ENCODE measurements around the gene TAP1.

The TAP1 gene

DNA sequence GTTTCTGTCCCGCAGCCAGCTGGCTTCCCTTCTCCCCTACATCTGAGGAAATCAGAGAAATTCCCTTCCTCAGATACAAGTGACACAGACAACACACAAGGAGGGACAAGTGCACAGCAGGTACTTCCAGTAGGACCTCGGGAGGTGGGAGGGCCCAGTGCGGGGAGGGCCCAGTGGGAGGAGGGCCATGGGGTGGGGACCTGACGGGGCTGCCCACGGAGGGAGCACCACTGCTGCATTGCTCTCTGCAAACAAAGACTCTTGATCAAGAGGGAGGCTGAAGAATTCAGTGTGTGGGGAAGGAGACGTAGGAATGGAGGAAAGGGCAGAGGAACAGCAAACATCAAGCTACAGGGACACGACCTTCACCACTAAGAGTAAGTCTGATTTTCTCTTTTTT is 24.0 kb downstream of the TAP1 start:
- Histone ChIP-seq H3K27me3 (ENCODE audit: insufficient read depth, low read length) (no peaks in the 10 kb centered on the region), H3K4me2 (ENCODE audit: low read length) (no peak overlapping the region), H3K27ac (ENCODE audit: low read depth, low read length, poor library complexity, severe bottlenecking) (no peak overlapping the region), H3K79me2 (ENCODE audit: insufficient read depth, low read length) (no peaks in the 10 kb centered on the region), H3K4me1 (ENCODE audit: insufficient read depth, low read length, severe bottlenecking) (no peaks in the 10 kb centered on the region), H3F3A (ENCODE audit: insufficient read depth, low read length) (no peaks in the 10 kb centered on the region), H3K4me3 (ENCODE audit: low read depth, low read length, poor library complexity, severe bottlenecking) (no peak overlapping the region), H3K9me3 (ENCODE audit: low read length) (no peaks in the 10 kb centered on the region), H3K9me2 (ENCODE audit: low read depth, low read length) (no peaks in the 10 kb centered on the region), H4K20me1 (ENCODE audit: insufficient read depth, low read length) (no peaks in the 10 kb centered on the region), H3K36me3 (ENCODE audit: insufficient read depth, low read length) (peaks cover 75% of the 10 kb centered on the region), H3K9ac (ENCODE audit: low read length) (no peak overlapping the region), H2AFZ (ENCODE audit: low read length) (no peak overlapping the region)
- TF ChIP-seq EZH2 (IDR thresholded peaks at IDR 0.05; ENCODE audit: borderline replicate concordance, low read length), result no peak
- TF ChIP-seq, protein P1, sequence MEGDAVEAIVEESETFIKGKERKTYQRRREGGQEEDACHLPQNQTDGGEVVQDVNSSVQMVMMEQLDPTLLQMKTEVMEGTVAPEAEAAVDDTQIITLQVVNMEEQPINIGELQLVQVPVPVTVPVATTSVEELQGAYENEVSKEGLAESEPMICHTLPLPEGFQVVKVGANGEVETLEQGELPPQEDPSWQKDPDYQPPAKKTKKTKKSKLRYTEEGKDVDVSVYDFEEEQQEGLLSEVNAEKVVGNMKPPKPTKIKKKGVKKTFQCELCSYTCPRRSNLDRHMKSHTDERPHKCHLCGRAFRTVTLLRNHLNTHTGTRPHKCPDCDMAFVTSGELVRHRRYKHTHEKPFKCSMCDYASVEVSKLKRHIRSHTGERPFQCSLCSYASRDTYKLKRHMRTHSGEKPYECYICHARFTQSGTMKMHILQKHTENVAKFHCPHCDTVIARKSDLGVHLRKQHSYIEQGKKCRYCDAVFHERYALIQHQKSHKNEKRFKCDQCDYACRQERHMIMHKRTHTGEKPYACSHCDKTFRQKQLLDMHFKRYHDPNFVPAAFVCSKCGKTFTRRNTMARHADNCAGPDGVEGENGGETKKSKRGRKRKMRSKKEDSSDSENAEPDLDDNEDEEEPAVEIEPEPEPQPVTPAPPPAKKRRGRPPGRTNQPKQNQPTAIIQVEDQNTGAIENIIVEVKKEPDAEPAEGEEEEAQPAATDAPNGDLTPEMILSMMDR (IDR thresholded peaks at IDR 0.05; ENCODE audit: low read length), result no peak

GRCh38 chr6:32827025-32827424 is 26.5 kb downstream of the TAP1 start:
- H3K36me3 ChIP-seq (ENCODE audit: insufficient read depth, low read length), result peaks cover 52% of the 10 kb centered on the region
- no peaks in the 10 kb centered on the region for H3K79me2 ChIP-seq (ENCODE audit: insufficient read depth, low read length)
- no peak overlapping the region for H3K27ac ChIP-seq (ENCODE audit: low read depth, low read length, poor library complexity, severe bottlenecking)
- H3K9ac ChIP-seq (ENCODE audit: low read length), result no peak overlapping the region
- H3K9me2 ChIP-seq (ENCODE audit: low read depth, low read length), result no peaks in the 10 kb centered on the region
- H2AFZ ChIP-seq (ENCODE audit: low read length), result no peak overlapping the region
- no peaks in the 10 kb centered on the region for H4K20me1 ChIP-seq (ENCODE audit: insufficient read depth, low read length)
- no peaks in the 10 kb centered on the region for H3K27me3 ChIP-seq (ENCODE audit: insufficient read depth, low read length)
- no peaks in the 10 kb centered on the region for H3K9me3 ChIP-seq (ENCODE audit: low read length)
- no peak overlapping the region for H3K4me3 ChIP-seq (ENCODE audit: low read depth, low read length, poor library complexity, severe bottlenecking)
- H3F3A ChIP-seq (ENCODE audit: insufficient read depth, low read length), result no peaks in the 10 kb centered on the region
- no peak for TF ChIP-seq EZH2 (IDR thresholded peaks at IDR 0.05; ENCODE audit: borderline replicate concordance, low read length)
- TF ChIP-seq, protein P1 (IDR thresholded peaks at IDR 0.05; ENCODE audit: low read length), result no peak
- no peak overlapping the region for H3K4me2 ChIP-seq (ENCODE audit: low read length)
- no peaks in the 10 kb centered on the region for H3K4me1 ChIP-seq (ENCODE audit: insufficient read depth, low read length, severe bottlenecking)

DNA sequence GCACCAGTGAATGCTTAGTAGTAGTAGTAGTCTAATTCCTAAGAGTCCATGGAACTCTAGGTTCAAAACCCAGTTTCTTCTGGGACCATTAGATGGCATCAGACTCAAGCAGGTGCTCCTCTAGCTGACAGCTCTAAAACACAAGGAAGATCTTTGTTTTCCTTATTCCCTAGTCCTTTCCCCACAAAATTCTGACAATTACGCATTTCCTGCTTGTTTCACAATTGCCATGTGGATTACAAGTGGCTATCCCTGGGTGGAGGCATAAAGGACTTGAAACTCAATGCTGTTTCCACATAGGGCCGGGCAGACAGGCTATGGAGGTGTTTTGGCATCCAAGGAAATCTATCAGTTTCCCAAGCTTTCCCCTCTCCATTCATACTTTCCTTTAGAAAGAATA is 27.5 kb downstream of the TAP1 start:
- no peak overlapping the region for H3K4me2 ChIP-seq (ENCODE audit: low read length)
- peaks cover 10% of the 10 kb centered on the region for H3K4me1 ChIP-seq (ENCODE audit: insufficient read depth, low read length, severe bottlenecking)
- TF ChIP-seq, protein P1 (IDR thresholded peaks at IDR 0.05; ENCODE audit: low read length), result peak; percentile 26; the same call in 1 of the 2 replicates
- TF ChIP-seq EZH2 (IDR thresholded peaks at IDR 0.05; ENCODE audit: borderline replicate concordance, low read length), result no peak
- H3K27me3 ChIP-seq (ENCODE audit: insufficient read depth, low read length), result no peaks in the 10 kb centered on the region
- H3K79me2 ChIP-seq (ENCODE audit: insufficient read depth, low read length), result no peaks in the 10 kb centered on the region
- no peaks in the 10 kb centered on the region for H4K20me1 ChIP-seq (ENCODE audit: insufficient read depth, low read length)
- no peaks in the 10 kb centered on the region for H3K9me3 ChIP-seq (ENCODE audit: low read length)
- no peaks in the 10 kb centered on the region for H3K9me2 ChIP-seq (ENCODE audit: low read depth, low read length)
- no peak overlapping the region for H3K9ac ChIP-seq (ENCODE audit: low read length)
- H3F3A ChIP-seq (ENCODE audit: insufficient read depth, low read length), result no peaks in the 10 kb centered on the region
- H2AFZ ChIP-seq (ENCODE audit: low read length), result no peak overlapping the region
- no peak overlapping the region for H3K4me3 ChIP-seq (ENCODE audit: low read depth, low read length, poor library complexity, severe bottlenecking)
- peaks cover 41% of the 10 kb centered on the region for H3K36me3 ChIP-seq (ENCODE audit: insufficient read depth, low read length)
- H3K27ac ChIP-seq (ENCODE audit: low read depth, low read length, poor library complexity, severe bottlenecking), result no peak overlapping the region

Measured in OCI-LY1 (cell line).